GM21737 (cell line): ENCODE data around the gene IDUA.

Experiments
- ATAC-seq: cut with Tn5 transposase; IDR thresholded peaks from one replicate; pipeline ENCODE4 v1.9.1; 2021; ENCODE audit warnings: mild to moderate bottlenecking, moderate library complexity; ENCODE audit not compliant: unreplicated experiment

Gene IDUA

DNA sequence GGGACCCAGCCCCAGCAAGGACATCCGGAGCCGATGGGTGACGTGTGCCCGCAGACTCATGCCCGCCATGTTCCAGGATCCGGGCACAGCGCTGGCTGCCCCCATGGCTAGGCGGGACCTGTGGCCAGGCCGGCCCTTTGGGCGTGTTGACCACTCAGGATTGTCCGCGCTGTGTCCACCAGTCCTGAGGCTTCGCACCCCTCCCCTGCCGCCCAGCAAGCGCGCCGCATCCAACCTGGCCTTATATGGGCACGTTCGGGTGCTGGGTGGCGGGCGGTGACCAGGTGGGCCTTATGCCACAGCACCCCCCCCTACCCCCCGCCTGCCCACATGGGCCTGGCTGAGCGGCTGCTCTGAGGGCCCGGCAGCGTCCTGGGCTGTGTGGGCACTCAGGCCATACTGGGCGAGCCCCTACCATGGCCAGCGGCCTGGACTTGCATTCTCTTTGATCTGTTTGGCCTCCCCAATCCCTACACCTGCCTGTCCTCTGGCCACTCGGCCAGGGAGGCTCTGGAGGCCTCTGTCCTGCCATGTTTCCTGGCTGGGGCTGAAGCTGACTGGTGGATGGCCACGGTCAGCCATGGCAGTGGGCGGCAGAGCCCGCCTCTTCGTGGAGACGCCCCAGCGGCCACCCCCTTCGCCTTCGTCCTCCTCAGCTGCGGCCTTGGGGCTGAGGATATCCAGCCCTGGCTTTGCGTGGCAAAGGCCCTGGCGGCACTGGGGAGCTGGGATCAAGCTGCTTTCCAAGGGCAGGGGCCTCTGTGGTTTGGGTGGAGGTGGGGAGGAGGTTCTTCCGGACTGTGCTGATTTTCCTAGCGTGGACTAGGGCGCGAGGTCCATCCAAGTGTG lies 26.6 kb downstream of the IDUA start:
- no peak for ATAC-seq

DNA sequence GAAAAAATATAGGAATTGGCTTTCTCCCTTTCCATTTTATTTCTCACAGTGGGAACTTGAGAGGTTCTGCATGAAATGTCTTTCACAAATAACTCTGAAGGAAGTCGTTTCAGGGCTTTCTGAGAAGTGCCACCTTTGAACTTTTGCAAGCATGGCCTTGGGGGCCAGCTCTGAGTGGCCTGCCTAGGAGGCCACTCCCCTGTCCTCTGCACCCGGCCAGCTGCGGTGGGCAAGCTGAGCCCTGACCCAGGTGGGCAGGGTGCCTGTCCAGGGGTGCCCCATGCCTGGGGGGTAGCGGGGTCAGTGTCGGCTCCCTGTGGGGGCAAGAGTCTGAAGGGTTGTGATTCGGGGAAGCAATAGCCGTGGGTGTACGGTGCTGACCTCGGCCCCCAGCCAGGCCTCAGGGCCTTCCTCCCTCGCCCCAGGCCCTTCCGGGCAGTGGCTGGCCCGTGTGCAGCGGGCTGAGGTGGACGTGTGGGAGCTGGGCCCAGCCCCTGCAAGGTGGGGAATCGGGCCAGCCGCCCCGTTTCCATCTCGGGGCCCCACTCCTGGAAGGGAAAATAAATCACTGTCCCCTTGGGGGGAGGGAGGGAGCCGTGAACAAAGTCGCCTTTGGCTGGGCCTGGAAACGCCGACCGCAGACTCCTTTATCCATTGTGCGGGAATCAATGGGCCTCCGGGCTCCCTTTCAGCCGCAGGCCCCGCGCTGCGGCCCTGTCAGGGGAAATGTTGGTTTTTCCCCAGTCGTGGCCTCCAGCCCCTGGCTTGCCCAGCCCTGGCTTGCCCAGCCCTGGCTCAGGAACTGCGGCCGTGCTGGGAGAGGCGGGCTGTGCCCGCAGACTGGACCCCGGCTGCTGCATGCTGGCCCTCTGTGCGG lies 27.7 kb downstream of the IDUA start:
- no peak for ATAC-seq

DNA sequence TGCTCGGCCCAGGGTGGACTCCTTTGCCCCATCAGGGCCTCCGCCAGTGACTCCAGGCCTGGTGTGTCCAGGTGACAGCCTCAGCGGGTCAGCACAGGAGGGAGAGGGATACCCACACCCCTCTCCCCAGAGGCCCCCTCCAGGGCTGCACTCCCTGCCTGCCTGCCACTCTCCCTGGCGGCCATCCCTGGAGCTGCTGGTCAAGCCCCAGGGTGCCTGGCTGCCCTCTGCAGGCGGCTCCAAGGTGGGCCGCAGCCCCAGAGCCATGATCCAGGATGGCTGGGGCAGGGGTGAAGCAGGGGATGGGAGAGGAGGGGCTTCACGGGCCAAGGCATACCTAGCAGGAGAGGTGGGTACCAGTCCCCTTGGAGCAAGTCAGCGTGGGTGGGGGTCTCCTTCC lies 28.3 kb downstream of the IDUA start:
- ATAC-seq, result no peak

DNA sequence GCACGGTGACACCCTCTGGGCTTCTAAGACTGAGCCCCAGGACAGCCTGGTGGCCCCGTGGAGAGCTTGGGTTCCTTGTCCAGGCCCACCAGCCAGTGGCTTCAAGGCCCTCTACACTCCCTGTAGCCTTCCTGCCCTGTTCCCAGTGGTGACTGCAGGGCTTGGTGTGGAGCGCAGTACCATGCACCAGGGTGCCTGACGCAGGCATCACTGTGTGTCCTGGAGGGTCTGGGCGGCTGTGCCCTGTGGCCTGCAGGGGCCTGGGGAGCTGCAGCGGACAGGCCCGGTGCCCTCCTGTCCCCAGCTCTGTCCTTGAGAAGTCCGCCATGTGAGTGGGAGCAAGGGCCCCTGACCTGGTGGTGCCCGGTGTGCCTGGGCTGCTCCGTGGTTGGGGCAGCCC lies 28.9 kb downstream of the IDUA start:
- no peak for ATAC-seq

DNA sequence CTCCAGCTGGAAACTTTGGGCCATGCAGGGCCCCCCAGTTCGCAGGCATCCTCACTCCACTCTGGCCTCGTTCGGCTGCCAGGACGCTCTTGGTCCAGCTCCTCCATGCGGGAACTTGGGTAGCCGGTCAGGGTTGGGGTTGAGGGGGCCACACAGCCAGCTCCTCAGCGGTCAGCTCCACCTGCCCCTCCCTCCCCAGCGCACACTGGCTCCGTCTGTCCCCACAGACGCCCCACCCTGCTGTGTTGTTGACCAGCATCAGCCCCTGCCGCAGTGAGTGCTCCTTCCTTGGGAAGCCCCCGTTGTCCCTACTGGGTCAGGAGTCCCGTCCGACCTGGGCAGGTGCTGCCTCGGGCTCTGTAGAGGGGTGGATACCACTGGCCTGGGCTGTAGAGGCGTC lies 30.4 kb downstream of the IDUA start:
- no peak for ATAC-seq

DNA sequence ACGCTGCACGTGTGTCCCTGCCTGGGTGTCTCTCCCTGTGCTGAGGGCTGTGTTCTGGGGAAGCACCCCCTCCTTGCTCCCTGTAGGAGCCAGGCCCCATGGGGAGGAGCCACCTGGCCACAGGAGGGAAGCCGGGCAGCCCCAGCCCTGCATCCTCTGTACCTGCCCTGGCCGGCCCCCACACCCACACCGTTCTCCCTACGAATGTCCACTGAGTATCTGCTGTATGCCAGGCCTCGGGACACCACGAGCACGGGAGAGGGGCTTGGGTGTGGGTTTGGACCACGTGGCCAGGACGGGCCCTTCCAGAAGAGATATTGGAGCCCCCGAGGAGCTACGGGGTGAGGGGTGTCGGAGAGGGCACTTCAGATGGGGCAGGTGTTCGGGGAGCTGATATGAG lies 30.9 kb downstream of the IDUA start:
- ATAC-seq, result no peak

DNA sequence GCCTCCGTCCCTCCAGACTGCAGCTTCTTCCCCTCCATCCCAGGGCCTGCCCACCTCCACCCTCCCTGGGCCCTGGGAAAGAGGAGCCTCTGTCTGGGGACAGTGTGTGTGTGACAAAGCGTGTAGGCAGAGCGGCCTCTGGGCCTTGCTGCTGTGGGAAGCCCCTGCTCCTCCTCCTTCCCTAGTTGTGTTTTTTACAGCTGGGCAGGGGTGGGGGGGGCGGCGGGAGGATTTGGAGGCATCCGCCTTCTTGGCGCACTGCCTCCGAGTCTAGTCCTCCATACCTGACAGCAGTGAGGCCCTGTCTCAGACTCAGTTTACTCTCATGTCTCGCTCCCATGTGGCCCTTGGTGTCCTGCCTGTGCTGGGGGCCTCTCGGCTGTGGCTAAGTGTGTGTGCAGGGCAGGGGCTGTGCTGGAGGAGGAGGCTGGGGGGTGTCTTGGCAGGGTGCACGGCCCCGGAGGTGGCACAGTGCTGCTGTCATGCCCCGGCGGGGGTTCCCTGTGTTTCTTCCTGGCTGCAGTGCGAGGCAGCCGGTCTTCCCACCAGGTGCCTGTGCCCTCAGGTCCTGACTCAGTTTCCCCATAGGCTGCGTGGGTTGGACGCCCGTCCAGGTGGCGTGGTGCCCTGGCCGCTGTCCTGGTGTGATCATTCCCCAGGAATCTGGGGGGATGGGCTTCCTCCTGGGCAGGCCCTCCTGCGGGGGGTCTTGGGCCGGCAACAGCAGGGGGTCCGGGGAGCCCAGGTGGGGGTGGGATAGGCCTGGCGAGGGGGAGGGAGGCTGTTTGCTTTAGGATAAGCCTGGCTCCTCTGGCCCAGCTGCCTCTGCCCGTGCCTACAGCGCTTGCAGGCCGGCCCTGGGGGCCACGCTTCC lies 31.5 kb downstream of the IDUA start:
- ATAC-seq, result no peak

DNA sequence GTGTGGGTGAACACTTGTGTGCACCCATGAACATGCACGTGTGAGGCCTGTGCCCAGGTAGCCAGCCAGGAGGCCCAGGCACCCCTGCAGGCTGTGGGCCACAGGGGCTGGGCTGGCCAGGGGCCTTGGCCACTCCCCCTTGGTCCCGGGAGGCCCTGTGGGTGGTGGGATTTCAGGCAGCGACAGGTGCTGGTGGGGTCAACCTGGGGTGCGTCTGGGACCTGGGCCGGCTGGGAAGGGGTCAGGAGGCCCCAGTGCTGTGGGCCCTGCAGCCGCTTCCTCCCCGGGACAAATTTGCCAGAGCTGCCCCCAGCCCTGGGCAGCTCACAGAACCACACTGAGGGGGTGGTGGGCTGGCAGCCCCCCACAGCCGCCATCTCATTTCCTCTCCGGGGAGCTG lies 32.5 kb downstream of the IDUA start:
- ATAC-seq, result no peak

DNA sequence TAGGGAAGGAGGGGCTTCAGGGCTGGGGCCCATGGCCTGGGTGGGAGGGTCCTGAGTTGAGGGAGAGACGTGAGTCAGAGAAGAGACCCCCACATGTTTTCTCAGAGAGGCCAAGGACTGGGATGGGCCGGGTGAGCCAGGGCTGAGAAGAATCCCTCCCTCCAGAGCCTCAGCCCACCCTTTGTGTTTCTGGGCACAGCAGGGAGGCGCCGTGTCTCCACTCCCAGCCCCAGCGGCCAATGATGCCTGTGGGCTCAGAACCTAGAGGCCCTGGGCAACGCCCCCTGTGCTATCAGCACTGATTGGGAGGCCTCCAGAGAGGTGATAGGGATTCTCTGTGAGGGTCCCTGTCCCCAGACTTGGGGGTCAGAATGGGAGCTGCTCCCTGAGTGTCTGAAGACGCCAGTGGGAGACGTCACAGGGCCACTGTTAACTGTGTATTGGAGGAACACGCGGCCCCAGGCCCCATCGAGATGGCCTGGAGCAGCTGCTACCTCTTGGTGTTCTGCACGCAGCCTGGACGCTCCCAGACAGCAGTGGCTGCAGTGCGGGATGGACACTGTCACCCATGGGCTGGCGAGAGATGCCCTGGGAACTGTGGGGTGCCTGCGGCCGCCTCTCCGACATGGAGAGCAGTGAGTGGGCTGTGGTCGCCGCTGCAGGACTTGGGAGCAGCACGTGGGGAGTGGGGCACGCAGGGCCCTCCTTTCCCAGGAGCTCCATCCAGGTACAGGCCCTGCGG lies 33.1 kb downstream of the IDUA start:
- ATAC-seq, result no peak

DNA sequence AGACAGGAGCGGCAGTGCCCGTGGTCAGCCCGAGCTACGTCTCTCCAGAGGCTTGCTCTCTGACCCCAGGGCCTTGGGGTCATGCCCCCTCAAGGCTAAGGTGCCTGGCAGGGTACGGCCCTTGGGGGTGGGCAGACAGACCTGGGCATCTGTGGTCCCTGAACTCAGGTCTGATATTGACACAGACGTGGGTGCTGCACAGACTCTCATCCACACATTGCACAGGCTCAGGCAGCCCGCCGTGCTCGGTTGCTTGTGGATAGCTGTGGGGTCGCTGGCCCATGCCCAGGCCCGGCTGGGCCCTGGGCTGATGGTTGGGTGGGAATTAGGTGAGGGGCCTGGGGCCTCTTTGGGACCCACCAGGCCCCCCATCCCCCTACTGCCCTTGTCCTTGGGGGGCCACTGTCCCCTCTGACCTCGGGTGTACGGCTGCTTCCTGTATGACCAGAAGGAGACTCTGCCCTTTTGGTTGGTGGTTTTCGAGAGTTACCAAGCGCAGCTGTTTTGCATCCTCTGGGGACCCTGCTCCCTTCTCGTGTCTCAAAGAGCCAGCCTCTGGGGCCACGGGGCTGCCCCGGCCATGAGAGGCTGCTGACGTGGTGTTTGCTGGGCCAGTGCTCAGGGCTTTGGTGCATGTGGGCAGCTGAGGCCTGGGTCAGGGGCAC lies 34.7 kb downstream of the IDUA start:
- peak; percentile 76 for ATAC-seq

DNA sequence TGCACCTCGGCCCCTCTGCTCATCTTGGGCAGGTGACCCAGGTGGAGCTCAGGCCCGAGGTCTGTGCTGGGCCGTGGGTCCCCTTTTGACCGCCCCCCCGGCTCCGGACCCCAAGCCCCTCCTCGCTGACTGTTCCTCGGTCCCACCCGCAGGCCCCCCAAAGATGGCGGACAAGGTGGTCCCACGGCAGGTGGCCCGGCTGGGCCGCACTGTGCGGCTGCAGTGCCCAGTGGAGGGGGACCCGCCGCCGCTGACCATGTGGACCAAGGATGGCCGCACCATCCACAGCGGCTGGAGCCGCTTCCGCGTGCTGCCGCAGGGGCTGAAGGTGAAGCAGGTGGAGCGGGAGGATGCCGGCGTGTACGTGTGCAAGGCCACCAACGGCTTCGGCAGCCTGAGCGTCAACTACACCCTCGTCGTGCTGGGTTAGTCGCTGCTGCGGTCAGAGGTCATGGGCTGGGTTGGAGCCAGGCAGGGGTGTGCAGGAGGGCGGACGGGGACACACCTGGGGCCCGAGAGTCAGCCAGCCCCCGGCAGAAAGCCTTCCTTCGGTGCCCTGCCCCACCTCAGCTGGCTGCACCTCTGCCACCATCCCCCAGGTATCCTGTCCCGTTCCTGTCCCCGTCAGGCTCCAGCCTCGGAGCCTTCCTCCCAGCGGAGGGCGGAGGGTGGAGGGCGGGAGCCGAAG lies 35.4 kb downstream of the IDUA start:
- ATAC-seq, result no peak

DNA sequence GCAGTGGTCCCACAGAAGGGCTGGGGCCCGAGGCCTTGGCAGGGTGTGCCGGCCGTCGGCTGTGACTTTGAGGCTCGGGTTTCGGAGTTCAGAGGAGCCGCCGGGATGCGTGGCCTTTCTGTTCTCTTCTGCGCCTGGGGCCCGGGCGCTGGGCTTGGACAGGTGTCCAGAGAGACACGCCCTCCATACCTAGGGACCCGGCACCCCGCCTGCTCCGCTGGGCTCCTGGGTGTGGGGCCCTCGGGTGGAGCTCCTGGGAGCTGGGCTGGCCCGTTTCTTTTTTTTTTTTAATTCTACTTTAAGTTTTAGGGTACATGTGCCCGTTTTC lies 35.9 kb downstream of the IDUA start:
- no peak for ATAC-seq

DNA sequence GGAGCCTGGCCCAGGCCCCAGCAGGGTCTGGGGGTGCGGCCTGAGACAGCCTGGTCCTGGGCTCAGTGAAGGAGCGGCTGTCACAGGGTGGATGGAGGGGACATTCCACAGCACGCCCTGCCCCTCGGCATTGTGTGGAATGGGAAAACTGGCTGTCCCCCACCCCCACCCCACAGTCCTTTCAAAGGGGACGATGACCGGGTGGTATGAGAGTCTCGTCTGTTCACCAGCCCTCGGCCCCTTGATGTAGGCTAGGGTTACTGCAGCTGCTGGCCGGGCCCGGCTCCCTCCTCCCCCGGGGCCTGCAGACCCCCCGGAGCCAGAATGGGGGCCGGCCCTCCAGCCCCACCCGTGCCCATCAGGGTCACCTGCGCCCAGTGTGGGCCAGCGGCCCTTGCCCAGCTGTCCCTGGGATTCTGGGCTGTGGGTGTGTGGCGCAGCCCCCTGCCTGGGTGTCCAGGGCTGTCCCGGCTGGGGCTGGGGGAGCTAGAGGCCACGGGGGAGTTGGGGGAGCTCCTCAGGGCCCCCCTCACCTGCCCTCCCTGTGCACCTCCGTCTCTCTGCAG lies 36.3 kb downstream of the IDUA start:
- no peak for ATAC-seq

DNA sequence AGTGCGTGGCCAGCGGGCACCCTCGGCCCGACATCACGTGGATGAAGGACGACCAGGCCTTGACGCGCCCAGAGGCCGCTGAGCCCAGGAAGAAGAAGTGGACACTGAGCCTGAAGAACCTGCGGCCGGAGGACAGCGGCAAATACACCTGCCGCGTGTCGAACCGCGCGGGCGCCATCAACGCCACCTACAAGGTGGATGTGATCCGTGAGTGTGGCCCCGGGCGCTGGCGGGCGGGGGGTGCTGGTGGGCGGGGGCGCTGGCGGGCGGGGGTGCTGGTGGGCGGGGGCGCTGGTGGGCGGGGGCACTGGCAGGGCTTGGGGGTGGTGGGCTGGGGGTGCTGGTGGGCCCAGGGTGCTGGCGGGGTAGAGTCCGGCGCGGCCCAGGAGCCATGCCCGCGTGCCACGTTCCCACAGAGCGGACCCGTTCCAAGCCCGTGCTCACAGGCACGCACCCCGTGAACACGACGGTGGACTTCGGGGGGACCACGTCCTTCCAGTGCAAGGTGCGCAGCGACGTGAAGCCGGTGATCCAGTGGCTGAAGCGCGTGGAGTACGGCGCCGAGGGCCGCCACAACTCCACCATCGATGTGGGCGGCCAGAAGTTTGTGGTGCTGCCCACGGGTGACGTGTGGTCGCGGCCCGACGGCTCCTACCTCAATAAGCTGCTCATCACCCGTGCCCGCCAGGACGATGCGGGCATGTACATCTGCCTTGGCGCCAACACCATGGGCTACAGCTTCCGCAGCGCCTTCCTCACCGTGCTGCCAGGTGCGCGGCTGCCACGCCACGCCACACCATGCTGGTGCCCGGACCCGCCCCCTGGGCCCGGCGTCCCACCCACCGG lies 37.3 kb downstream of the IDUA start:
- ATAC-seq, result no peak

DNA sequence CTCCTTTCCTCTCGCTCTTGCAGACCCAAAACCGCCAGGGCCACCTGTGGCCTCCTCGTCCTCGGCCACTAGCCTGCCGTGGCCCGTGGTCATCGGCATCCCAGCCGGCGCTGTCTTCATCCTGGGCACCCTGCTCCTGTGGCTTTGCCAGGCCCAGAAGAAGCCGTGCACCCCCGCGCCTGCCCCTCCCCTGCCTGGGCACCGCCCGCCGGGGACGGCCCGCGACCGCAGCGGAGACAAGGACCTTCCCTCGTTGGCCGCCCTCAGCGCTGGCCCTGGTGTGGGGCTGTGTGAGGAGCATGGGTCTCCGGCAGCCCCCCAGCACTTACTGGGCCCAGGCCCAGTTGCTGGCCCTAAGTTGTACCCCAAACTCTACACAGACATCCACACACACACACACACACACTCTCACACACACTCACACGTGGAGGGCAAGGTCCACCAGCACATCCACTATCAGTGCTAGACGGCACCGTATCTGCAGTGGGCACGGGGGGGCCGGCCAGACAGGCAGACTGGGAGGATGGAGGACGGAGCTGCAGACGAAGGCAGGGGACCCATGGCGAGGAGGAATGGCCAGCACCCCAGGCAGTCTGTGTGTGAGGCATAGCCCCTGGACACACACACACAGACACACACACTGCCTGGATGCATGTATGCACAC lies 38.2 kb downstream of the IDUA start:
- no peak for ATAC-seq

DNA sequence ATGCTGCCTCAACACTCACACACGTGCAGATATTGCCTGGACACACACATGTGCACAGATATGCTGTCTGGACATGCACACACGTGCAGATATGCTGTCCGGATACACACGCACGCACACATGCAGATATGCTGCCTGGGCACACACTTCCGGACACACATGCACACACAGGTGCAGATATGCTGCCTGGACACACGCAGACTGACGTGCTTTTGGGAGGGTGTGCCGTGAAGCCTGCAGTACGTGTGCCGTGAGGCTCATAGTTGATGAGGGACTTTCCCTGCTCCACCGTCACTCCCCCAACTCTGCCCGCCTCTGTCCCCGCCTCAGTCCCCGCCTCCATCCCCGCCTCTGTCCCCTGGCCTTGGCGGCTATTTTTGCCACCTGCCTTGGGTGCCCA lies 39.3 kb downstream of the IDUA start:
- ATAC-seq, result peak; percentile 50

DNA sequence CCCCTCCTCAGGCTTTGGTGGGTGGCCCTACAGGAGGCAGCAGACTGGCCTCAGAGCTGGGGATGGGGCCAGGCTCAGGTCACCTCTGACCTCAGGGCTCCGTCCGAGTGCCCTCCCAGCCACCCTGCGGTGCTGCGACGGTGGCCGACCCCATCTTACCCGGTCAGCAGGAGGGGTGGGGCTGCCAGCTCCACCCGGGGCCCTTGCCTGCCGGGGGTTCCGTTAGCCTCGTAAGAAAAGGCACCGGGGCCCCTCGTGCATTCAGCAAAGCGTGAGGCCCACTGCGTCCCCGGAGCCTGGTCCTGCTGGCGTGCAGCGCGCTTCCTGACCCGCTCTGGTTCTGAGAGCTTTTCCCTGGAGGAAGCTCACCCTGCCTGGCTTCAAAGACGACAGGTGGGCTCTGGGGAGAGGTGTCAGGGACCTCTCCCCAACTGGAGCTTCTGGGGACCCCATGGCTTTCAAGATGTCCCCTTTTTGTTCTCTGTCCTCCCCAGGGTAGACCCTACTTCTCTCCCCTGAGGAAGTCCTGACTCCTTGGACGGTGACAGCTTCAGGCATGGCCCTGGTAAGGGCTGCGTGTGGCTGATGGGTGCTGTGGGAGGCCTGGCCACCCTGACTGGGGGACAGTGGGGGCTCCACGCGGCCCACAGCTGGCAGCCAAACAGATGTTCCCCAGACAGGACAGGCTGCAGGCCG lies 40.5 kb downstream of the IDUA start:
- no peak for ATAC-seq
